Renal cortex interstitium (tissue), 11 donors: ENCODE data around the gene STX10. TPM values are rescaled to one million over a fixed set of nuclear protein-coding genes. Genes with fewer than 3 reads are reported as not detected.

Experiments
- DNase-seq, 11 donors: peaks; one replicate each; pipeline ENCODE4 v3.0.0-alpha.2; 2013; ENCODE audit warnings: low read depth in 9 of 11, low spot score in 4 of 11; ENCODE audit errors: extremely low read depth in 1 of 11
- polyA plus RNA-seq, 3 donors: library from polyadenylated mRNA; unstranded; fragments of 120-200 nt; gene quantifications; one replicate each; pipeline ENCODE4 v1.2.1, GENCODE V29; 2013; ENCODE audit not compliant: insufficient read length in 3 of 3

STX10 gene
- polyA plus RNA-seq, 3 donors: 51.2 to 70.8 (median 60.4) TPM

DNA sequence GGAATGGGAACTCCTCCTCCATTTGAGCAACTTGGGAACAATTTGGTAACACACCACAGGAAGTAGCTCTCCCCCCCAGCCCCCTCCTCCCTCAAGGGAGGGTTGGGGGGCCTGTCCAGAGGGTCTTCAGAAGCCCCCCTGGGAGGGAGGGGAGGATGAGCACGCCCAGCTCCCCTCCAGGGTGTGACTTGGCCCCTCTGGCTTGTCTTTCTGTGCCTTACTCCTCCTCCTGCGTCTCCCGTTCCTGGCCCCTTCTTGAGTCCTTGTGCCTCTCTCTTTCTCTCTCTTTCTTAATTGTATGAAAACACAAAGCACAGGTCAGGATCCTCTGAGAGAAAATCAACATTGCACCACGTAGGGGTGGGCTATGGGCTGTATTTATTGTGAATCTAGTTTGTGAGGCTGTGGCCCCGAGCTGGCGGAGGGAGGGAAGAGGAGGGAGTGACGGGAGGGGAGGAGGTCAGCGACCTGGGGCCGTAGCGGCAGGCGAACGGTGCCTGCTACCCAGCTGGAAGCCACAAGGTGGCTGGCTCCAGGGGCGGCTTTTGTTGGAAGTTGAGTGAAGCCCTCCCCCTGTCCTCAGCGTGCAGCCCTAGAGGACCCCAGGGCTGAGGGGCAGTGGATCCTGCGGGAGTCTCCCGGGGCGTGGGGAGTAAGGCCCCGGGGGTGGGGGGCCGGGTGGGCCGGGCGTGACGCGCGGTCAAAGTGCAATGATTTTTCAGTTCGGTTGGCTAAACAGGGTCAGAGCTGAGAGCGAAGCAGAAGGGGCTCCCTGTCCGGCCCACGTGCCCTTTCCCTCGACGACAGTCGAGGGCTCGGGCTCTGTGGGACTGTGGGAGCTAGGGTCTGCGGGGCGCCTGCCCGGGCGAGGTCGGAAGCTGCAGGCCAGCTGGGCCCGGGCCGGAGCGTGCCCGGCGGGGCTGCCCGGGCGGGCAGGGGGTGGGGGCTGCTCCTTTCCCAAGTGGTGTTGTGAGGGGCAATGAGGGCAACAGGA is 53.9 kb downstream of the STX10 start:
- DNase-seq: no peak

DNA sequence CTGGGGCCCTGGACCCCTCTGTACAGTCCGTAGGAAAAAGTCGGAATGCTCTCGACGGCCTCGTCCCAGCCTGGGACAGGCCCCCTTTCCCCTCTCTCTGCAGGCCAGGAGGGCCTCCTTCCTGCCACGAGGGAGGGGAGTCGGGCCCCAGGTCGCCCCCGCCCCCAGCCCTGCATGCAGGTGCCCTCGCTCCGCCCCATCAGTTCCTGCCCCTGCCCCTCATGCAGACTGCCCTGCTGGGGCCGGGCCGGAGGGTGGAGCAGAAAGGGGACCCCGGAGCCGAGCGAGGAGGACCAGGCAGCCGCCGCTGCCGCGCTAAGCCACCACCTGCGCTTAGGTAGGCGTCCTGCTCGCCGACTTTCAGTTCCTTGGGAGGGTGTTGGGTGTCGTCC is 54.8 kb downstream of the STX10 start:
- no peak for DNase-seq

DNA sequence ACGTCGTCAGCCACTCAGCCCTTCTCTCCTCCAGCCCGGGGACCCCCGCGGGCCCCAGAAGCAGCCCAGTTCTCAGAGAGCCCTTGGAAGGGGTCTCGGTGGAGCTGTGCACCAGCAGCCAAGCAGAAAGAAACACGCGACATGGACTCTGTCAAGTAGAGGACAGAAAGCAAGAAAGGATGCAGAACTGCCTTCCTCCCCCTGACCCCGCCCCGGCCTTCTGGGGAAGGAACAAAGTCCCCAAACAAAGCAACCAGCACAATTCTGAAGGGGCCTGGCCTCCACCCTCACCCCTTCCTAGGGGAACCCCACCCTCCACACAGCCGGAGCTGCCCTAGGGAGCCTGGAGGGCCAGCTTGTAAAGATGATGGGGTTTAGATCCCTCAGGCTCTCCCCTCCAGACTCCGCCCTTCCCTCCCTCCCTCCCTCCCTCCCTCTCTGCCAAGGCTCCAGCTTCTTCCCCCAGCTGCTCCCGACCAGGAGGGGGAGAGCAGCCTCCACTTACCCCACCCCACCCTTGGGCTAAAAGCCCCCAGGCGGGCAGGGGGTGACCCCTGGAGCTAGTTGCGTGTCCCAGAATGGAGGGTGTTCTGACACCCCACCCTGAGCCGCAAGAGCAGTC is 55.3 kb downstream of the STX10 start:
- no peak for DNase-seq

DNA sequence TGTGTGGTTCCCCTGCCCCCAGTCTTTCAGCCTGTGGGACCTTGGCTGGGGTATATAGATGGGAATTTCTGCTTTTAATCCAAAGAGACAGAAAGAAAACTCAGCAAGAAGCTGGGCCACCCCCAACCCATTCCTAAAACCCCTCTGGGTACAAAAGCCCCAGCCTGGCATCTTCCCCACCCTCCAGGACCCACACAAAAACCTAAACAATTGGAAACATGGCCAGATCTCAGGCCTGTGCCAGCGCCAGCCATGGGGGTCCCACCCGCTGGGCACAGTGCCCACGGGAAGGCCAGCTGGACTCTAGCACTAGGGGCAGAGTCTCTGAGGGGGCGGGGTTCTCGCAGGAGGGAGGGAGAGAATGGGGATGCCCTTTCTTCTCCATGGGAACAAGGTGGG is 56.1 kb downstream of the STX10 start:
- DNase-seq: no peak

Other genes with a start within 250 kb of the STX10 start
- gene SYCE2, start 231.1 kb downstream of the STX10 start, polyA plus RNA-seq: 1 to 10 TPM; 3.0 to 4.5 (median 3.1) TPM
- 10 to 100 TPM; 41.2 to 58.6 (median 52.8) TPM for gene FARSA, start 216.7 kb downstream of the STX10 start, polyA plus RNA-seq
- gene CALR, start 211.8 kb downstream of the STX10 start, polyA plus RNA-seq: 100 to 1,000 TPM; 842 to 975 (median 894) TPM
- 10 to 100 TPM; 63.4 to 87.5 (median 85.0) TPM for gene RAD23A, start 204.5 kb downstream of the STX10 start, polyA plus RNA-seq
- gene GADD45GIP1, start 193.2 kb downstream of the STX10 start, polyA plus RNA-seq: 10 to 100 TPM; 27.4 to 45.9 (median 40.6) TPM
- gene DAND5, start 180.8 kb downstream of the STX10 start, polyA plus RNA-seq: under 1 TPM in 2 of 3 donors, not detected in 1; 0.07 to 0.18 TPM
- gene NFIX, start 154.9 kb downstream of the STX10 start, polyA plus RNA-seq: 10 to 100 TPM; 12.0 to 21.6 (median 21.3) TPM
- 1 to 10 TPM; 3.9 to 7.8 (median 5.5) TPM for gene LYL1, start 47.5 kb downstream of the STX10 start, polyA plus RNA-seq
- gene TRMT1, start 33.6 kb downstream of the STX10 start, polyA plus RNA-seq: 10 to 100 TPM; 37.1 to 39.2 (median 37.2) TPM
- 10 to 100 TPM; 21.2 to 34.0 (median 30.5) TPM for gene NACC1, start 32.1 kb downstream of the STX10 start, polyA plus RNA-seq
- gene IER2, start within 50 bp of the STX10 start, polyA plus RNA-seq: 100 to 1,000 TPM in 2 of 3 donors, 10 to 100 TPM in 1; 97.6 to 118 (median 114) TPM